Upper lobe of left lung (tissue), 4 donors: ENCODE results near the gene CNTD1.

Source experiments
- EP300 ChIP-seq, 4 donors: sonication (generic); formaldehyde crosslinking; IDR thresholded peaks; one replicate each; pipeline ENCODE4 v1.5.1; 2017; ENCODE audit warnings: antibody characterized with exemption in 4 of 4, control low read depth in 2 of 4
- POLR2A ChIP-seq, 4 donors: fragments of 450-650 bp; IDR thresholded peaks; one replicate each; pipeline ENCODE4 v1.5.1; 2016 to 2017; ENCODE audit warnings: antibody characterized with exemption in 4 of 4, mild to moderate bottlenecking in 2 of 4
- POLR2AphosphoS5 ChIP-seq, 2 donors: sonication (generic); formaldehyde crosslinking; IDR thresholded peaks; one replicate each; pipeline ENCODE4 v1.5.1; 2017; ENCODE audit warnings: antibody characterized with exemption in 2 of 2
- TF ChIP-seq, protein P1 (sequence below), 6 experiments: fragments of 450-650 bp in 4 of 6; fragments of 200-600 bp in 2 of 6; sonication (generic) in 2 of 6; IDR thresholded peaks; one replicate each; pipeline ENCODE4 v1.5.1; 2016 to 2019; ENCODE audit warnings: antibody characterized with exemption in 6 of 6

DNA sequence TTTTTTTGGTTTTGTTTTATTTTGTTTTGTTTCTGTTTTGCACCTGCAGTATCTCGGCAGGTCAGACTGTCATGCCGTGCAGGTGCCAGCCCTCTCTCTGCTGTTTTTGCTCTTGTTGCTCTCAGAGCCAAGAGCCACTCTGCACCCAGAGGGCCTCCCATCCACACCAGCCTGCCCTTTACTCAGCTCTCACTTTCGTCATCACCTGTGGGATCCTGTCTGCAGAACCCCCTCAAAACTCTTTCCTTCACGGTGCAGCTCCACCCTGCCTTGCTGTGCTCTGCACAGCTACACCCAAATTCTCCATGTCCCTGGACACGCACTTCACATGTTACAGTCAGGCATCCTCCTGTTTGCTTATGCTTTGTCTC, 54.9 kb downstream of the CNTD1 start:
- TF ChIP-seq, protein P1, sequence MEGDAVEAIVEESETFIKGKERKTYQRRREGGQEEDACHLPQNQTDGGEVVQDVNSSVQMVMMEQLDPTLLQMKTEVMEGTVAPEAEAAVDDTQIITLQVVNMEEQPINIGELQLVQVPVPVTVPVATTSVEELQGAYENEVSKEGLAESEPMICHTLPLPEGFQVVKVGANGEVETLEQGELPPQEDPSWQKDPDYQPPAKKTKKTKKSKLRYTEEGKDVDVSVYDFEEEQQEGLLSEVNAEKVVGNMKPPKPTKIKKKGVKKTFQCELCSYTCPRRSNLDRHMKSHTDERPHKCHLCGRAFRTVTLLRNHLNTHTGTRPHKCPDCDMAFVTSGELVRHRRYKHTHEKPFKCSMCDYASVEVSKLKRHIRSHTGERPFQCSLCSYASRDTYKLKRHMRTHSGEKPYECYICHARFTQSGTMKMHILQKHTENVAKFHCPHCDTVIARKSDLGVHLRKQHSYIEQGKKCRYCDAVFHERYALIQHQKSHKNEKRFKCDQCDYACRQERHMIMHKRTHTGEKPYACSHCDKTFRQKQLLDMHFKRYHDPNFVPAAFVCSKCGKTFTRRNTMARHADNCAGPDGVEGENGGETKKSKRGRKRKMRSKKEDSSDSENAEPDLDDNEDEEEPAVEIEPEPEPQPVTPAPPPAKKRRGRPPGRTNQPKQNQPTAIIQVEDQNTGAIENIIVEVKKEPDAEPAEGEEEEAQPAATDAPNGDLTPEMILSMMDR (IDR thresholded peaks at IDR 0.05): no peak
- TF ChIP-seq EP300 (IDR thresholded peaks at IDR 0.05): no peak
- no peak for TF ChIP-seq POLR2A (IDR thresholded peaks at IDR 0.05)
- TF ChIP-seq POLR2AphosphoS5 (IDR thresholded peaks at IDR 0.05): no peak
